Amniotic stem cell (primary cell): ENCODE results near the gene ZFPL1.
A peak's percentile ranks its signal among the peaks of the same experiment; 100 is the strongest.

ENCODE experiments used
- DNase-seq: peaks from one replicate; lab custom pipeline; 2025; lab: John Stamatoyannopoulos, UW

The ZFPL1 gene

GRCh38 chr11:65130631-65131416 lies 46.8 kb downstream of the ZFPL1 start:
- no peak for DNase-seq

GRCh38 chr11:65131417-65131776 lies 47.4 kb downstream of the ZFPL1 start:
- no peak for DNase-seq

- DNase-seq: no peak
Measured at GRCh38 chr11:65131895-65132237, 47.8 kb downstream of the ZFPL1 start.

GRCh38 chr11:65132238-65132987 lies 48.4 kb downstream of the ZFPL1 start:
- no peak for DNase-seq

- no peak for DNase-seq
Measured at GRCh38 chr11:65132988-65133700, 49.1 kb downstream of the ZFPL1 start.

- no peak for DNase-seq
Measured at GRCh38 chr11:65133724-65134123, 49.7 kb downstream of the ZFPL1 start.

GRCh38 chr11:65134240-65134951 lies 50.4 kb downstream of the ZFPL1 start, which contains the start of gene SYVN1:
Gene SYVN1 (minus strand): TSS chr11:65134519. CDS start chr11:65133601, 918 bp downstream.
- peak; percentile 50 for DNase-seq

- peak; percentile 90 for DNase-seq
Measured at GRCh38 chr11:65134952-65135632, 51.1 kb downstream of the ZFPL1 start.

GRCh38 chr11:65135633-65136145 lies 51.7 kb downstream of the ZFPL1 start:
- no peak for DNase-seq

GRCh38 chr11:65136515-65137096 lies 52.6 kb downstream of the ZFPL1 start:
- no peak for DNase-seq
